Choroid plexus epithelial cell (primary cell): ENCODE data around the gene ZSCAN16.

ENCODE experiments used
- DNase-seq: peaks from one replicate; pipeline ENCODE4 v3.0.0-alpha.2; 2010; ENCODE audit warnings: low read depth
- H3K4me3 ChIP-seq: 2 replicates; pipeline ENCODE4 v1.5.1; 2011; ENCODE audit warnings: low read depth, mild to moderate bottlenecking, control low read depth, low read length, moderate library complexity
- TF ChIP-seq, protein P1 (sequence below): conservative IDR thresholded peaks from 2 replicates; pipeline ENCODE4 v1.5.1; 2011; ENCODE audit warnings: low read depth, mild to moderate bottlenecking, control low read depth, inconsistent platforms, low read length, moderate library complexity

Gene ZSCAN16

DNA sequence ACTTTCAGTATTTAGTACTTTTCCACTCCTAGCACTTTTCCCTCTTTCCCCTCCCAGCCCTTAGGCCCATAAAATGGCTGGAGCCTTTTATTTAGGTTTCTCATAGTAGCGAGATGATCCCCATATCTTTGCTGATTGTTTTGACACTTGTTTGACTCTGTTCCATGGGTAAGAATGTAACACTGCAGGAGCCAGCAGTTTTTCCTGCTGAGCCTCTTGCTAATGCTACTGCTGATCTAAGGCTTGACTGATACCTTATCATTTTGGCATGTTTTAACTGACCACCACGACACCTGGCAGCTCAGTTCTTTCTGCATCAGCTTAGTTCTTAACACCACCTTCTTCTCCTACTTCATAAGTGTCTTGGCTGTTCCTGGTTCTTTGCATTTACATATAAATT lies 46.9 kb downstream of the ZSCAN16 start:
- TF ChIP-seq, protein P1, sequence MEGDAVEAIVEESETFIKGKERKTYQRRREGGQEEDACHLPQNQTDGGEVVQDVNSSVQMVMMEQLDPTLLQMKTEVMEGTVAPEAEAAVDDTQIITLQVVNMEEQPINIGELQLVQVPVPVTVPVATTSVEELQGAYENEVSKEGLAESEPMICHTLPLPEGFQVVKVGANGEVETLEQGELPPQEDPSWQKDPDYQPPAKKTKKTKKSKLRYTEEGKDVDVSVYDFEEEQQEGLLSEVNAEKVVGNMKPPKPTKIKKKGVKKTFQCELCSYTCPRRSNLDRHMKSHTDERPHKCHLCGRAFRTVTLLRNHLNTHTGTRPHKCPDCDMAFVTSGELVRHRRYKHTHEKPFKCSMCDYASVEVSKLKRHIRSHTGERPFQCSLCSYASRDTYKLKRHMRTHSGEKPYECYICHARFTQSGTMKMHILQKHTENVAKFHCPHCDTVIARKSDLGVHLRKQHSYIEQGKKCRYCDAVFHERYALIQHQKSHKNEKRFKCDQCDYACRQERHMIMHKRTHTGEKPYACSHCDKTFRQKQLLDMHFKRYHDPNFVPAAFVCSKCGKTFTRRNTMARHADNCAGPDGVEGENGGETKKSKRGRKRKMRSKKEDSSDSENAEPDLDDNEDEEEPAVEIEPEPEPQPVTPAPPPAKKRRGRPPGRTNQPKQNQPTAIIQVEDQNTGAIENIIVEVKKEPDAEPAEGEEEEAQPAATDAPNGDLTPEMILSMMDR = no peak
- H3K4me3 ChIP-seq = no peak overlapping the region
- no peak for DNase-seq

DNA sequence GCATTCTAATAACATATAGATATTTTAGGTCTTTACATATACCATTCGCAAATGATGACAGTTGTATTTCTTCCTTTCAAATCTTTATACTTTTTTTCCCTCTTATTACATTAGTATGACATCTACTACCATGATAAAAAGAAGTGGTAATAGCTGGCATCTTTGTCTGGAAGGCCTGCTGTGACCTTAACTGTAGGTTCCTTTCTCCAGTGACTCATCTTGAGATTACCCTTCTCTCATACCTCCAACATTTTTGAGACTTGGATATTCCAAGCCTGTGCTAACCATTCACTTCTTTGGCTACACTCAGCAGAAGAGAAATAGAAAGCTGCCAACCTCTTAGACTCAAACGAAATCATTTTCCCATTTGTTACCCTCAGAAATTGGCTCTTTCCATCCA lies 47.6 kb downstream of the ZSCAN16 start:
- TF ChIP-seq, protein P1 = no peak
- no peak for DNase-seq
- H3K4me3 ChIP-seq = no peak overlapping the region

DNA sequence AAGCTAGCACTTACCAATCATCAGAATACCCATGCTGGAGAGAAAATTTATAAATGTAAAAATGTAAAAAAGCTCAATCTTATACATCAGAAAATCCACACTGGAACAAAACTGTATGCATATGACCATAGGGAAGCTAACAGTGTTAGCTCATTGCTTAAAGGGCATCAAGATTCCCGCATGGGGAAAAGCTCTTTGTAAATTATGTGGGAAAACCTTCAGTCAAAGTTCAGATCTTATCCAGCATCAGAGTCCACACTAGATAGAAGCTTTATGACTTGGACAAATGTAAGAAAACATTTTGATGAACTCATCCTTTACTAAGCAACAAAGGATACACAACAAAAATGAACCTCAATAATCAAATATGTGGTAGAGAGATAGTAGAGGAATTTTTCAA lies 52.0 kb downstream of the ZSCAN16 start:
- TF ChIP-seq, protein P1 = no peak
- DNase-seq = no peak

More for the DNA sequence above, 52.0 kb downstream of the ZSCAN16 start:
- no peak overlapping the region for H3K4me3 ChIP-seq
